22Rv1 (cell line): ENCODE measurements around the gene TRAF1.

Source experiments
- H3K27ac ChIP-seq: fragments of 450-650 bp; 2 replicates; pipeline ENCODE4 v1.5.1; 2017
- ZFX ChIP-seq: fragments of 450-650 bp; IDR thresholded peaks from 2 replicates; pipeline ENCODE4 v1.6.1; 2017; ENCODE audit warnings: antibody characterized with exemption, borderline replicate concordance
- TF ChIP-seq, protein P1 (sequence below): fragments of 450-650 bp; IDR thresholded peaks from 2 replicates; pipeline ENCODE4 v1.5.1; 2017; ENCODE audit warnings: mild to moderate bottlenecking

TRAF1 gene

DNA sequence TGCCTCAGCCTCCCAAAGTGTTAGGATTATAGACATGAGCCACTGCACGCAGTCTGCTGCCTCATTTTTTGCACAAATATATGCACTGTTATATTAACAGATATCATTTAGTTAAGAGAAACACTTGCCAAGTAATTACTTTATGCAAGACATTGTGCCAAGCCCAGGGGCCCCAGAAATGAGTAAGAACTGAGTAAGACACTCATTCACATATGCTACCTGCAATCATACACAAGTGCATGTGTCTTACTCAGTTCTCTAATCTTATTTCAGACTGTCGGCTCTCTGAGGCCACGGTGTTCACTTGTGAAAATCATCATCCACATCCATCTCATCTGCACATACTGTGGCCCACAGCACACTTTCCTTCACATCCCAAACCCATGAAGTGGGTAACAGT, 16.0 kb downstream of the TRAF1 start:
- no peak overlapping the region for H3K27ac ChIP-seq

DNA sequence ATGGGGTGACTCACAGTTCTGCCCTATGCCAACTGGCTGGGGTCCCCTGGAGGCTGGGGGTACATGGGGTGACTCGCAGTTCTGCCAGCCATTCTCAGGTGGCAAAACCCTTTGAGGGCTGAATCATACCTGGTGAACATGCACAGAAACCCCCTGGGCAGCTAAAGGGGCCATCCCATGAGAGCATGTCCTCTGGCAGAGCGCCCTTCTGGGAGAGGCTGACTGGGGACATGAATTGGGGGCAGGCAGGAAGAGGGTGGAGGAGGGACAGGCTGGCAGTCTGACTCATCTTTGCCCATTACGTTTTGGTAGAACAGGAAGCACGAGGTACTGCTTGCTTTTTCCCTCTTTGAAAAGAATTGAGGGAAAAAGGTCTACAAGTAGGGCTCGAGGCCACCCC, 16.7 kb downstream of the TRAF1 start:
- TF ChIP-seq, protein P1, sequence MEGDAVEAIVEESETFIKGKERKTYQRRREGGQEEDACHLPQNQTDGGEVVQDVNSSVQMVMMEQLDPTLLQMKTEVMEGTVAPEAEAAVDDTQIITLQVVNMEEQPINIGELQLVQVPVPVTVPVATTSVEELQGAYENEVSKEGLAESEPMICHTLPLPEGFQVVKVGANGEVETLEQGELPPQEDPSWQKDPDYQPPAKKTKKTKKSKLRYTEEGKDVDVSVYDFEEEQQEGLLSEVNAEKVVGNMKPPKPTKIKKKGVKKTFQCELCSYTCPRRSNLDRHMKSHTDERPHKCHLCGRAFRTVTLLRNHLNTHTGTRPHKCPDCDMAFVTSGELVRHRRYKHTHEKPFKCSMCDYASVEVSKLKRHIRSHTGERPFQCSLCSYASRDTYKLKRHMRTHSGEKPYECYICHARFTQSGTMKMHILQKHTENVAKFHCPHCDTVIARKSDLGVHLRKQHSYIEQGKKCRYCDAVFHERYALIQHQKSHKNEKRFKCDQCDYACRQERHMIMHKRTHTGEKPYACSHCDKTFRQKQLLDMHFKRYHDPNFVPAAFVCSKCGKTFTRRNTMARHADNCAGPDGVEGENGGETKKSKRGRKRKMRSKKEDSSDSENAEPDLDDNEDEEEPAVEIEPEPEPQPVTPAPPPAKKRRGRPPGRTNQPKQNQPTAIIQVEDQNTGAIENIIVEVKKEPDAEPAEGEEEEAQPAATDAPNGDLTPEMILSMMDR, result no peak
- TF ChIP-seq ZFX, result no peak
- no peak overlapping the region for H3K27ac ChIP-seq

More for the DNA sequence above, 16.0 kb downstream of the TRAF1 start:
- TF ChIP-seq ZFX, result no peak
- TF ChIP-seq, protein P1, result no peak

DNA sequence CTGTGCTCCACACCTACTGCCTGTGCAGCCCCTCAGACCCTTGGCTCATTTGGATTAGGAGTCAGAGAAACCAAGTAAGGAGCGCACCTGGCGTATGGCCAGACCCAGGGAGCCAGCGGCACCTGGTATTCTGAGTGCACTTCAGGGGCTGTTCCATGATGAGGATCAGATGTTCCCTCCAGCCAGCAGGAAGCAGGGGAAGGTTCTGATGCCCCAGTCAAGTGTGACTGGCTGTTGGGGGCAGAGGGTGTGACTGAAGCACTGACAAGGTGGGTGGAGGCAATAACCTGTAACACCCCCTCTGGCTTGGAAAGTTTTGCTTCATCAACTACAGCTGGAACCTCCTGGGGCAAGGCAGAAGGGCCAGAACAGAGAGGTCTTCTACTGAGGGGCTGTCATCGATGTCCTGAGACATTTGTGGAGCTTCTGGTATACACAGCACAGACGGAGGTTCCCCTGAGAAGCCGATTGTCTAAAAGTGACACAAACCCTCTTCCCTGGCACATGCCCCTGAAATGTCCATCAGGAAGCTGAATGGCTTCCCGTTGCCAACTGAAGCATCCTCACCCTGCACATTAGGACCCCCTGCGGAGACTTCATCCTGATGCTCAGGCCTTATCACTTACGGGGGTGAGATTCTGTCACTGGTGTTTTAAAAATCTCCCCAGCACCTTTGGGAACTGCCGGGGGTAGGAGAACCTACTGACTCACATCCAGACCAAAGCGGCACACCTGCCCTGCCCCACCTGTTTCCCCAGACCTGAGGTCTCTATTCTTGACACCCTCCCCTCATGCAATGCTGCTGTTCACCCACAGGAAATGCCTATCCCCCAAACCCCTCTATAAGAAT, 21.1 kb downstream of the TRAF1 start:
- TF ChIP-seq ZFX, result no peak
- TF ChIP-seq, protein P1, result no peak
- H3K27ac ChIP-seq, result no peak overlapping the region

DNA sequence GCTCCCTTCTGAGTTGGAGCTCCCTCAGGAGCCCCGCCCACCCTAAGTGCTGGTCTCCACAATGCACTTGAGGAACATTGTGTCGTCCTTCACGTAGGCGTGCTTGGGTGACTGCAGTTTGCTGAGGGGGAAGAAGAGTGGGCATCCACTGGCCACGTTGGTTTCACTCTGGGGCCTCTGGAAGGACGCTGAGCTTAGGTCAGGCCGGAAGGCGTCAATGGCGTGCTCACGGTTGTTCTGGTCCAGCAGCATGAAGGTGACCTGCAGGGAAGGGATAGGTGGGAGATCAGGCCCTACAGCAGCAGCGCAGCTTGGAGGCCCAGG, 21.7 kb downstream of the TRAF1 start:
- TF ChIP-seq, protein P1, result no peak
- TF ChIP-seq ZFX, result no peak
- H3K27ac ChIP-seq, result no peak overlapping the region

DNA sequence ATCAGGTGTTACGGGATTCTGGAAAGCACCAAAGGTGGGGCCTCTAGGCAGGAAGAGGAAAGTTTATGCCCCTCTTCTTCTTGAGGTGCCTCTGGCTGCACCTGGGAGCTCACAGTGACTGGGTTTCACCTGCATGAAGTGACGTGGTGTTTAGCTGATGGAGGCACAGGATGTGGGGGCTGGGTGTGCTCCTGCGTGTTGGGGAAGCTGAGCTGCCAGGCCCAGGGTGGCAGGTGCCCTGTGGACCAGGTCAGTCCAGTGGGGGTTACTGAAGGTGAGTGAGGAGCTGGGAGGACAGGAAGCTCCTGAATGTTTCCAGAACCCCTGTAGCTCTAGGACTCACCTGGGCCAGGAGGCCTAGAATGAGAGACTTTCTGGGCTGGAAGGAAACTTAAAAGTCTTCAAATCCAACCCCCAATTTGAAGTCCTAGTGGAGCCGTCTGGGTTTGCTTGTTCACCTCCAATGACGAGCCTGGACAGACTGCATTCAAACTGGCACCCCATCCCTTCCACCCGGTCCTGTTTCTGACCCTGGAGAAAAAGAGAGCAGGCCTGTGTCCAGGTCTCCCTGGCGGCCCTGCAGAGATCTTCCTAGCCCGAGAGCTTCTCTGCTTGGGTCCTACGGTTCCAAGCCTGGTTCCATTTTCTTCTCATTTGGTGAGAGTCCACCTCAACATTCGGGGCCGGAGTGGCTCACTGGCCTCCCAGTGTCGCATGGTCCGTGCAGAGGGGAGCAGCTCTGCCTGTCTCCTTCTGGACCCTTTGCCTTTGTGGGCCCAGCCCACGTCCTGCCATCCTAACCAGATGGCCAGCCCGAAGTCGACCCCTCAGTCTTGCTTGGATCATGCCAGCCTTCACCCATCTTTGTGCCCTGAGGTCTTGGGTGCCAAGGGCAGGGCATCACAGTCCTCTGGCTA, 22.3 kb downstream of the TRAF1 start:
- H3K27ac ChIP-seq, result no peak overlapping the region
- TF ChIP-seq ZFX, result no peak
- TF ChIP-seq, protein P1, result no peak

DNA sequence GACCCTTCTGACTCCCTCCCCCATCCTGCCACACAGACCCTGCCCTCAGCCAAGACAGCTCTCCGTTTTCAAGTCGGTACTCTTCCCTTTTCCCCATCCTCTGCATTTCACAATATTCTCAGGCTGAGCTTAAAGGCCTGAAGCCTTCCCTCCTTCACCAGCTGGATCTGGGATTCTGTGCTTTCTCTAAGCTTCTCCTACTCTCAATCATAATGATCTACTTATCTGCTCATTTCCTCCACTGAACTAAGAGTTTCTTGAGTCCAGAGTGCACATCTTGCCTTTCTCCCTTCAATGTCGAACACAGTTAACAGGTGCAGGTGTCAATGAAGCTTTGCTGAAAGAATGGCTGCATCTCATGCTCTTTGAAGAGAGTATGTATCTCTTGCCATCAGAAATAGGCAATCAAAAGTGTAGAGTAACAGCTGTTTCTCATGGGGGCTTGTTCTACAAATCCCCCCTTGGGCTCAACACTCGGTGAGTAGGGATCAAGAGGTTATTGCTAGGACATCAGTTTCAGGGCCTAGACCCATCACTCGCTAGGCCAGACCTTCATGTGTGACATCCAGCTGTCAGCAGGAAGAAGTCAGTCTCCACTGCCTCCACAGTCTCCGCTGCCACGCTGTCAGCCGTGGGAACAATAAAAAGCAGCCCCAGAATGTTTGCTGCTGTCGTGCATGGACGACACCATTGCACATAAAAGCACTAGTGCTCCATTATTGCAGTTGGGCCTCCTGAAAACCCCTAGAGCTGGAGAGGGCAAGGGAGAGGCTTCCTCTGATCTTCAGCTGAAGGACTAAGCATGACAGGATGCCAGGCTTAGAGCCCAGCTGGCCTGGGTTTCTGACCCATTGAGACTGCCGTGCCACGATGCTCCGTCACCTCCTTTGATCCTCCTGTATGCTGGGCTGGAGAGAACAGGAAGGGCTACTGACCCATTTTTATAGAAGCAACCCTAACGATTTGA, 23.7 kb downstream of the TRAF1 start:
- H3K27ac ChIP-seq, result no peak overlapping the region
- no peak for TF ChIP-seq ZFX
- TF ChIP-seq, protein P1, result no peak
